Measurements from ENCODE around the gene CCL25.
"Not testable (repeated sequence)": the region's sequence is repeated elsewhere in the genome, so short reads cannot be mapped to it uniquely, and the experiment has no call there.

The CCL25 gene

GRCh38 chr19:8052464-8052859 lies at the start of gene CCL25:
Gene CCL25, plus strand, starts transcription at chr19:8052760. Its CDS starts 290 bp downstream, at chr19:8053050.
- no peak for DNase-seq (ENCODE audit: low read depth in 2 of 2)

- DNase-seq (ENCODE audit: low read depth in 2 of 2) = no peak
These were observed 48.6 kb upstream of the CCL25 start for GRCh38 chr19:8004001-8004400.

- no peak for DNase-seq (ENCODE audit: low read depth in 2 of 2)
These were observed 47.6 kb upstream of the CCL25 start for GRCh38 chr19:8004723-8005513.

GRCh38 chr19:8005534-8006256 lies 46.9 kb upstream of the CCL25 start, which contains the start of gene ELAVL1:
Gene ELAVL1, minus strand, starts transcription at chr19:8005641. Its CDS starts 13,826 bp downstream, at chr19:7991815.
- peak; percentile 75 to 87 for DNase-seq (ENCODE audit: low read depth in 2 of 2)

GRCh38 chr19:8017808-8018207 lies 34.8 kb upstream of the CCL25 start:
- no peak for DNase-seq (ENCODE audit: low read depth in 2 of 2)

- DNase-seq (ENCODE audit: low read depth in 2 of 2) = no peak
These were observed 31.9 kb upstream of the CCL25 start for GRCh38 chr19:8020681-8021080.

- no peak for DNase-seq (ENCODE audit: low read depth in 2 of 2)
These were observed 31.2 kb upstream of the CCL25 start for GRCh38 chr19:8021374-8021773.

GRCh38 chr19:8022275-8022674 lies 30.3 kb upstream of the CCL25 start:
- no peak for DNase-seq (ENCODE audit: low read depth in 2 of 2)

GRCh38 chr19:8023371-8023770 lies 29.2 kb upstream of the CCL25 start:
- DNase-seq (ENCODE audit: low read depth in 2 of 2) = no peak

GRCh38 chr19:8024256-8024655 lies 28.3 kb upstream of the CCL25 start:
- DNase-seq (ENCODE audit: low read depth in 2 of 2) = not testable (repeated sequence)

- DNase-seq (ENCODE audit: low read depth in 2 of 2) = no peak
These were observed 27.2 kb upstream of the CCL25 start for GRCh38 chr19:8025316-8025715.

GRCh38 chr19:8028951-8029491 lies 23.5 kb upstream of the CCL25 start:
- no peak for DNase-seq (ENCODE audit: low read depth in 2 of 2)

GRCh38 chr19:8030960-8031359 lies 21.6 kb upstream of the CCL25 start:
- DNase-seq (ENCODE audit: low read depth in 2 of 2) = no peak

GRCh38 chr19:8033287-8034177 lies 19.0 kb upstream of the CCL25 start:
- not testable (repeated sequence) for DNase-seq (ENCODE audit: low read depth in 2 of 2)

GRCh38 chr19:8034178-8034525 lies 18.4 kb upstream of the CCL25 start:
- DNase-seq (ENCODE audit: low read depth in 2 of 2) = no peak

- no peak for DNase-seq (ENCODE audit: low read depth in 2 of 2)
These were observed 16.0 kb upstream of the CCL25 start for GRCh38 chr19:8036434-8037099.

- DNase-seq (ENCODE audit: low read depth in 2 of 2) = no peak
These were observed 13.7 kb upstream of the CCL25 start for GRCh38 chr19:8038815-8039214.

GRCh38 chr19:8039231-8039630 lies 13.3 kb upstream of the CCL25 start:
- DNase-seq (ENCODE audit: low read depth in 2 of 2) = no peak

- DNase-seq (ENCODE audit: low read depth in 2 of 2) = no peak
These were observed 11.0 kb upstream of the CCL25 start for GRCh38 chr19:8041531-8041931.

- DNase-seq (ENCODE audit: low read depth in 2 of 2) = no peak
These were observed 9.7 kb upstream of the CCL25 start for GRCh38 chr19:8042900-8043299.

GRCh38 chr19:8044018-8044417 lies 8.5 kb upstream of the CCL25 start:
- no peak for DNase-seq (ENCODE audit: low read depth in 2 of 2)
